ENCODE measurements around the gene NOL4.

The NOL4 gene

GRCh38 chr18:34225218-34225553 is 473 bp upstream of the NOL4 start:
- TF ChIP-seq ZNF70 (CRISPR knock-in tag; IDR thresholded peaks at IDR 0.05) (no peak), GLIS3 (CRISPR knock-in tag; IDR thresholded peaks at IDR 0.05) (no peak), CREB5 (CRISPR knock-in tag; IDR thresholded peaks at IDR 0.05; ENCODE audit: low read depth) (no peak), SNAI2 (CRISPR knock-in tag; IDR thresholded peaks at IDR 0.05) (no peak), ZFP30 (CRISPR knock-in tag; IDR thresholded peaks at IDR 0.05) (no peak), TSHZ2 (CRISPR knock-in tag; IDR thresholded peaks at IDR 0.05) (no peak), PATZ1 (CRISPR knock-in tag; IDR thresholded peaks at IDR 0.05; ENCODE audit: borderline replicate concordance) (no peak), ZNF565 (CRISPR knock-in tag; conservative IDR thresholded peaks at IDR 0.05; ENCODE audit: low read depth) (no peak), TCF4 (CRISPR knock-in tag; IDR thresholded peaks at IDR 0.05; ENCODE audit: borderline replicate concordance) (no peak), ZFP3 (CRISPR knock-in tag; IDR thresholded peaks at IDR 0.05) (no peak), PPARA (CRISPR knock-in tag; IDR thresholded peaks at IDR 0.05; ENCODE audit: borderline replicate concordance) (no peak), ISL1 (CRISPR knock-in tag; IDR thresholded peaks at IDR 0.05) (no peak)
- ATAC-seq = no peak

- no peak for TF ChIP-seq POU6F1 (CRISPR knock-in tag; IDR thresholded peaks at IDR 0.05; ENCODE audit: borderline replicate concordance, low read depth)
- no peak for ATAC-seq
These were observed 755 bp downstream of the NOL4 start for GRCh38 chr18:34223893-34224422.

GRCh38 chr18:34223164-34223892 is 1.4 kb downstream of the NOL4 start:
- ATAC-seq = peak; percentile 29
- TF ChIP-seq ZNF70 (CRISPR knock-in tag; IDR thresholded peaks at IDR 0.05) = no peak
- TF ChIP-seq CREB5 (CRISPR knock-in tag; IDR thresholded peaks at IDR 0.05; ENCODE audit: low read depth) = no peak
- no peak for TF ChIP-seq BACH2 (CRISPR knock-in tag; IDR thresholded peaks at IDR 0.05; ENCODE audit: borderline replicate concordance)
- no peak for TF ChIP-seq ESRRG (CRISPR knock-in tag; IDR thresholded peaks at IDR 0.05)
- no peak for TF ChIP-seq GLIS3 (CRISPR knock-in tag; IDR thresholded peaks at IDR 0.05)
- no peak for TF ChIP-seq PATZ1 (CRISPR knock-in tag; IDR thresholded peaks at IDR 0.05; ENCODE audit: borderline replicate concordance)
- TF ChIP-seq ZC3H10 (CRISPR knock-in tag; IDR thresholded peaks at IDR 0.05) = no peak
- no peak for TF ChIP-seq CSRNP3 (CRISPR knock-in tag; IDR thresholded peaks at IDR 0.05)
- no peak for TF ChIP-seq RARB (CRISPR knock-in tag; IDR thresholded peaks at IDR 0.05)
- no peak for TF ChIP-seq ZFP30 (CRISPR knock-in tag; IDR thresholded peaks at IDR 0.05)
- TF ChIP-seq OSR1 (CRISPR knock-in tag; IDR thresholded peaks at IDR 0.05) = no peak
- no peak for TF ChIP-seq TOX (CRISPR knock-in tag; IDR thresholded peaks at IDR 0.05; ENCODE audit: borderline replicate concordance)
- no peak for TF ChIP-seq ISL1 (CRISPR knock-in tag; IDR thresholded peaks at IDR 0.05)
- TF ChIP-seq CSDC2 (CRISPR knock-in tag; IDR thresholded peaks at IDR 0.05) = no peak
- no peak for TF ChIP-seq TSHZ2 (CRISPR knock-in tag; IDR thresholded peaks at IDR 0.05)
- TF ChIP-seq ZFP3 (CRISPR knock-in tag; IDR thresholded peaks at IDR 0.05) = no peak
- TF ChIP-seq TCF4 (CRISPR knock-in tag; IDR thresholded peaks at IDR 0.05; ENCODE audit: borderline replicate concordance) = no peak
